ENCODE measurements around the gene PLCH1. TPM values are rescaled to one million over a fixed set of nuclear protein-coding genes. Genes with fewer than 3 reads are reported as not detected.

The PLCH1 gene
- total RNA-seq, 6 donors from 2014 or later: 7.7 to 26.3 (median 13.6) TPM

DNA sequence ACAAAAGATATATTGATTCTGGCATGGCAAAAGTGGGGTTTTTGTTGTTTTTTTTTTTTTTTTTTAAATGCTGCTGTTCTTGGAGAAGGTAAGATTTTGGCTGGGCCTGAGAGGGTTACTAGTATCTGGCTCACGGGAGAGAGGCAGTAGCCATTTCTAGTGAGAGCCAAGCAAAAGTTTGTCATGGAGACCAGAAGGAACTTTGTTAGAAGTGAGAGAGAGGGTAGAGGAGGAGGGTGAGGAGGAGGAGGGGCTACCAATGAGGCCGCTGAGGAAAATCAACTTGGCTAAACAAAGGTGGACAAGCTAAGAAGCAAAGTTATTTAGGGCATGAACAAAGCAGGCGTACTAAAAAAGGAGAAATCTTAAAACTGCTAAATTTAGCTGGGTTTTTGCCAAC, 402.5 kb downstream of the PLCH1 start:
- Histone ChIP-seq H3K36me3 (no peaks in the 10 kb centered on the region), H3K27me3 (no peaks in the 10 kb centered on the region), H3K4me1 (no peaks in the 10 kb centered on the region), H3K9me3 (no peaks in the 10 kb centered on the region), H3K4me3 (no peak overlapping the region), H3K27ac (no peak overlapping the region)
- 58 to 70% methylated on average over 3 of the region's 3 CpGs for WGBS, 2 donors
- DNase-seq (no peak), ATAC-seq (ENCODE audit: low FRiP score in 2 of 2) (no peak)
- no peak for TF ChIP-seq POLR2A (IDR thresholded peaks at IDR 0.05)

GRCh38 chr3:155339052-155339451, 405.8 kb downstream of the PLCH1 start:
- no peak for DNase-seq

GRCh38 chr3:155335724-155336354, 409.0 kb downstream of the PLCH1 start:
- DNase-seq (no peak), ATAC-seq (ENCODE audit: low FRiP score in 2 of 2) (no peak)
- Histone ChIP-seq H3K27ac (no peak overlapping the region), H3K36me3 (no peaks in the 10 kb centered on the region), H3K9me3 (no peaks in the 10 kb centered on the region), H3K4me1 (no peaks in the 10 kb centered on the region), H3K27me3 (no peaks in the 10 kb centered on the region), H3K4me3 (no peak overlapping the region)
- TF ChIP-seq CTCF (IDR thresholded peaks at IDR 0.05): no peak
- TF ChIP-seq POLR2A (IDR thresholded peaks at IDR 0.05): no peak
- TF ChIP-seq POLR2AphosphoS5 (IDR thresholded peaks at IDR 0.05): no peak
- no peak for TF ChIP-seq EP300 (IDR thresholded peaks at IDR 0.05)
- 80 to 83% methylated on average over 3 of the region's 3 CpGs for WGBS, 2 donors

More at GRCh38 chr3:155339052-155339451, 405.8 kb downstream of the PLCH1 start:
- no peak overlapping the region for H3K27ac ChIP-seq
- ATAC-seq (ENCODE audit: low FRiP score in 2 of 2): no peak
- no peak overlapping the region for H3K4me3 ChIP-seq
- no peaks in the 10 kb centered on the region for H3K4me1 ChIP-seq
- H3K36me3 ChIP-seq: no peaks in the 10 kb centered on the region
- TF ChIP-seq POLR2AphosphoS5 (IDR thresholded peaks at IDR 0.05): no peak
- no peak for TF ChIP-seq POLR2A (IDR thresholded peaks at IDR 0.05)
- TF ChIP-seq EP300 (IDR thresholded peaks at IDR 0.05): no peak
- no peak for TF ChIP-seq CTCF (IDR thresholded peaks at IDR 0.05)
- H3K27me3 ChIP-seq: no peaks in the 10 kb centered on the region
- no peaks in the 10 kb centered on the region for H3K9me3 ChIP-seq

DNA sequence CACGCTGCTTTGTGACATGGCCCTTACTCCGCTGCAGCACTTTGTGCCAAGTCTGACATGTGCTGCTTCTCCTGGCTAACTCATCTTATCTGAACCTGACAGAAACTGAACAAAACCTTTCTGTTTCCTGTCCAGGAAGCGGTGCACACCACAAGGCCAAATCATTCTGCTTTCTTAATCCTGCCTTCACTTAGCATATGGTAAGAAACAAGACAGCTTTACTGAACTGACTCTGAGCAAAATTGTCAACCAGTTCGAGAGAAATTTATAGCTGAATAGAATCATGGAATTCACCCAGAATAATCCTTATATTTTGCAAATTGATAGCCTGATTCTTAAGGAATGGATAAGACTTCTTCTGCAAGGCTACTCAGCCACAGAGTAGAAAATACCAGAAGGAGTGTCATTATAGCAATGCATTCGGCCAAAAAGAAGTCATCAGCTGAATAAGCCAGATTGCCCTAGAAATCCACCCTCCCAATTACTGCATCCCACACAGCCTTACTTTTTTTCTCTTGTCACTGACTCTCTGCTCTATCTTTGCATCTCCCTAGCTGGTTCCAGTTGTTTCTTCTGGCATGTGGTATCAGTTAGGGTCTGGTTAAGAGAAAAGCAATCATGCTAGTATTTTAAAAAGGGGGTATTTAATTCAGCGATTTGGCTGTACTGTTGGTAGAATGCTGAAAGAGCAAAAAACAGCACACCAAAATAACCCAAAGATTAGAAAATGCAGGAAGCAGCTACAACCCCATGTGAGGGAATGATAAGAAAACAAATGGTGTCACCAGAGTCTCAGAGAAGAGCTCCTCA, 409.8 kb downstream of the PLCH1 start:
- H3K27me3 ChIP-seq: no peaks in the 10 kb centered on the region
- H3K4me1 ChIP-seq: no peaks in the 10 kb centered on the region
- ATAC-seq (ENCODE audit: low FRiP score in 2 of 2): no peak
- no peaks in the 10 kb centered on the region for H3K36me3 ChIP-seq
- H3K27ac ChIP-seq: no peak overlapping the region
- no peaks in the 10 kb centered on the region for H3K9me3 ChIP-seq
- no peak overlapping the region for H3K4me3 ChIP-seq
- TF ChIP-seq EP300 (IDR thresholded peaks at IDR 0.05) (no peak), POLR2AphosphoS5 (IDR thresholded peaks at IDR 0.05) (no peak), CTCF (IDR thresholded peaks at IDR 0.05) (no peak), POLR2A (IDR thresholded peaks at IDR 0.05) (no peak)
- DNase-seq: no peak
- WGBS, 2 donors: 42 to 48% methylated on average over 6 of the region's 6 CpGs

DNA sequence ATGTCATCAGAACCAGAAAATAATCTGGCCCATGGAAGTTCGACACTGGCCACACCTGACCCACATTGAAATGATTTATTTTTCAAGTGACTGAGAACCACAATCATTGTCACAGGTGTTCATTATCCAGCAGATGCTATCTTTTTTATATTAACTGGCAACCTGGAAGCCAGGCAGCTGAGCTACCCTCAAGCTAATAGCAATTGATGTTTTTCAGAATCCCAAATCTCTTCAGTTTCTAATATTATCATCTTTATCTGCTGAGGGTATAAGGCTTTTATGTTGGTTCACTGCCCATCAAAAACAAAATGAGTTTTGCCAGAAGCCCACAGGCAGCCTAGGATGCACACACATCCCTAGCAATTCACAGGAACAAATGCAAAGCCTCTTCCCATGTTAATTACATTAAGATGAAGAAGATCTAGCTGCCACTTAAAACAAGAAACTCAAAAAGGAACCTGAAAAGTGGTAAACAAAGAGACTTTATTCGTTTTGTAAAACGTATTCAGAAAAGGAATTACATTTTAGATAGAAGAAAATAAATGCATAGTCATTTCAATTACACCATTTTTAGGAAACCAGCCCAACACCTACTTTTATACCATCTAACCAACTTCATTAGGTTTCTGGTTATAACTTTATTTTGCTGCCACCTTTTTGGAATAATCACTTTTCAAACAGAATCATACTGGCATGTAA, 410.5 kb downstream of the PLCH1 start:
- Histone ChIP-seq H3K27me3 (no peaks in the 10 kb centered on the region), H3K4me3 (no peak overlapping the region), H3K27ac (no peak overlapping the region), H3K4me1 (no peaks in the 10 kb centered on the region), H3K9me3 (no peaks in the 10 kb centered on the region), H3K36me3 (no peaks in the 10 kb centered on the region)
- no peak for ATAC-seq (ENCODE audit: low FRiP score in 2 of 2)
- no peak for DNase-seq
- WGBS, 2 donors: 55% methylated on average over 3 of the region's 3 CpGs
- TF ChIP-seq CTCF (IDR thresholded peaks at IDR 0.05): no peak
- TF ChIP-seq POLR2AphosphoS5 (IDR thresholded peaks at IDR 0.05): no peak
- no peak for TF ChIP-seq POLR2A (IDR thresholded peaks at IDR 0.05)
- TF ChIP-seq EP300 (IDR thresholded peaks at IDR 0.05): no peak
